H1 (cell line): ENCODE measurements around the gene PCDHA10. TPM values are rescaled to one million over a fixed set of nuclear protein-coding genes. Genes with fewer than 3 reads are reported as not detected.

Experiments
- CTCF ChIA-PET: fragments of 300-600 bp; sonication (Branson Sonifier 250); formaldehyde crosslinking; loops from one replicate; lab custom pipeline; 2021; ENCODE audit not compliant: partially characterized antibody; lab: Charles Lee
- POLR2A ChIA-PET: fragments of 300-600 bp; sonication (Branson Sonifier 250); formaldehyde crosslinking; loops from one replicate; lab custom pipeline; 2021; ENCODE audit warnings: inconsistent platforms; ENCODE audit not compliant: partially characterized antibody; lab: Charles Lee
- DNase-seq, 2 experiments: peaks; one replicate each; pipeline versions ENCODE4 v3.0.0 to v3.0.0-alpha.2; 2010 to 2022; ENCODE audit warnings: low spot score in 2 of 2, low read depth in 1 of 2, mixed read lengths in 1 of 2
- FAIRE-seq: peaks from 2 replicates; lab custom pipeline; 2011; peaks lifted over from hg19 to GRCh38; lab: Jason Lieb, UNC
- H2AFZ ChIP-seq: 2 replicates; pipeline ENCODE4 v1.8.1; 2012; ENCODE audit warnings: low read length, inconsistent platforms
- H2AK5ac ChIP-seq: 2 replicates; pipeline ENCODE4 v1.6.1; 2013; ENCODE audit warnings: low read depth, low read length
- H2BK120ac ChIP-seq: replicated peaks from 2 replicates; pipeline ENCODE3; 2013; ENCODE audit warnings: low read depth, low read length, inconsistent platforms
- H2BK12ac ChIP-seq: 2 replicates; pipeline ENCODE4 v1.6.1; 2013; ENCODE audit warnings: low read depth, low read length
- H2BK15ac ChIP-seq: 2 replicates; pipeline ENCODE4 v1.6.1; 2013; ENCODE audit warnings: low read length
- H2BK20ac ChIP-seq: 2 replicates; pipeline ENCODE4 v1.6.1; 2013; ENCODE audit warnings: low read length
- H2BK5ac ChIP-seq: 2 replicates; pipeline ENCODE4 v1.6.1; 2013; ENCODE audit warnings: low read depth, low read length
- H3K14ac ChIP-seq: 2 replicates; pipeline ENCODE4 v1.6.1; 2013; ENCODE audit warnings: inconsistent platforms; ENCODE audit not compliant: insufficient read length
- H3K18ac ChIP-seq: 2 replicates; pipeline ENCODE4 v1.6.1; 2013; ENCODE audit warnings: low read length; ENCODE audit errors: extremely low read depth
- H3K23ac ChIP-seq: 2 replicates; pipeline ENCODE4 v1.6.1; 2013; ENCODE audit warnings: inconsistent platforms; ENCODE audit not compliant: insufficient read length
- H3K23me2 ChIP-seq: 2 replicates; pipeline ENCODE4 v1.6.1; 2013; ENCODE audit warnings: low read depth, low read length
- H3K27ac ChIP-seq: 2 replicates; pipeline ENCODE4 v1.6.1; 2011; ENCODE audit warnings: low read depth, low read length, inconsistent platforms
- H3K27me3 ChIP-seq, 4 experiments: replicated peaks in 1 of 4; 1 replicate in 1 of 4; 2 replicates in 3 of 4; pipeline versions ENCODE4 v1.6.1 to v1.8.1; 2011 to 2013; ENCODE audit warnings: low read length in 3 of 4, mild to moderate bottlenecking in 3 of 4, inconsistent platforms in 2 of 4, mixed read lengths in 2 of 4, moderate library complexity in 1 of 4; ENCODE audit not compliant: control insufficient read depth in 3 of 4, insufficient read depth in 3 of 4; ENCODE audit errors: extremely low read depth in 1 of 4
- H3K36me3 ChIP-seq, 4 experiments: 2 replicates each; pipeline versions ENCODE4 v1.6.1 to v1.8.1; 2011 to 2013; ENCODE audit warnings: mild to moderate bottlenecking in 4 of 4, low read length in 3 of 4, moderate library complexity in 2 of 4, control low read depth in 1 of 4, inconsistent platforms in 1 of 4; ENCODE audit not compliant: insufficient read depth in 4 of 4, control insufficient read depth in 2 of 4
- H3K4ac ChIP-seq: replicated peaks from 2 replicates; pipeline ENCODE3; 2013; ENCODE audit warnings: low read length, low read depth, mixed read lengths, inconsistent platforms; ENCODE audit not compliant: insufficient read length
- H3K4me1 ChIP-seq, 4 experiments: replicated peaks in 1 of 4; 1 replicate in 1 of 4; 2 replicates in 3 of 4; pipeline versions ENCODE4 v1.6.1 to v1.8.1; 2011 to 2013; ENCODE audit warnings: low read length in 3 of 4, inconsistent platforms in 2 of 4, mixed read lengths in 1 of 4; ENCODE audit not compliant: insufficient read depth in 4 of 4, control insufficient read depth in 3 of 4
- H3K4me2 ChIP-seq, 2 experiments: 2 replicates each; pipeline versions ENCODE4 v1.6.1 to v1.8.1; 2011 to 2013; ENCODE audit warnings: low read depth in 2 of 2, low read length in 2 of 2, control low read depth in 1 of 2, inconsistent platforms in 1 of 2, mild to moderate bottlenecking in 1 of 2; ENCODE audit not compliant: insufficient read depth in 1 of 2
- H3K4me3 ChIP-seq, 4 experiments: fragments of 200-600, 300-600 bp in 1 of 4; sonication (generic), shearing (Covaris generic), sonication (Bioruptor Twin) in 1 of 4; 2 replicates each; pipeline versions ENCODE4 v1.5.1 to v1.8.1; 2011 to 2016; ENCODE audit warnings: low read length in 4 of 4, low read depth in 3 of 4, control low read depth in 2 of 4, inconsistent platforms in 2 of 4, mild to moderate bottlenecking in 2 of 4, mixed read lengths in 1 of 4, moderate library complexity in 1 of 4; ENCODE audit not compliant: insufficient read depth in 2 of 4; ENCODE audit errors: extremely low read depth in 1 of 4
- H3K56ac ChIP-seq: replicated peaks from 2 replicates; pipeline ENCODE3; 2013; ENCODE audit warnings: low read depth, mild to moderate bottlenecking, mixed read lengths, low read length, inconsistent platforms; ENCODE audit not compliant: insufficient read length
- H3K79me1 ChIP-seq: 2 replicates; pipeline ENCODE4 v1.6.1; 2013; ENCODE audit warnings: low read depth, low read length, control low read depth
- H3K79me2 ChIP-seq, 2 experiments: 2 replicates each; pipeline versions ENCODE4 v1.6.1 to v1.8.1; 2012 to 2013; ENCODE audit warnings: low read length in 2 of 2, mild to moderate bottlenecking in 2 of 2, inconsistent platforms in 1 of 2; ENCODE audit not compliant: insufficient read depth in 2 of 2, control insufficient read depth in 1 of 2
- H3K9ac ChIP-seq, 4 experiments: replicated peaks in 1 of 4; 1 replicate in 1 of 4; 2 replicates in 3 of 4; pipeline versions ENCODE4 v1.6.1 to v1.8.1; 2011 to 2013; ENCODE audit warnings: low read depth in 3 of 4, low read length in 3 of 4, control low read depth in 2 of 4, mild to moderate bottlenecking in 2 of 4, moderate library complexity in 2 of 4, inconsistent platforms in 1 of 4; ENCODE audit errors: extremely low read depth in 1 of 4
- H3K9me3 ChIP-seq, 2 experiments: 2 replicates each; pipeline versions ENCODE4 v1.6.1 to v1.8.1; 2012 to 2013; ENCODE audit warnings: mild to moderate bottlenecking in 2 of 2, moderate library complexity in 2 of 2, control low read depth in 1 of 2, inconsistent platforms in 1 of 2, low read depth in 1 of 2, low read length in 1 of 2, mixed read lengths in 1 of 2; ENCODE audit not compliant: insufficient read depth in 2 of 2
- H4K20me1 ChIP-seq, 2 experiments: replicated peaks in 1 of 2; 2 replicates each; pipeline versions ENCODE3 to v1.8.1; 2011 to 2013; ENCODE audit warnings: inconsistent platforms in 2 of 2, low read length in 2 of 2, mild to moderate bottlenecking in 1 of 2; ENCODE audit not compliant: insufficient read depth in 2 of 2, control insufficient read depth in 1 of 2
- H4K5ac ChIP-seq: 2 replicates; pipeline ENCODE4 v1.6.1; 2013; ENCODE audit warnings: low read length, low read depth, mixed read lengths, inconsistent platforms; ENCODE audit not compliant: insufficient read length
- H4K8ac ChIP-seq: 2 replicates; pipeline ENCODE4 v1.8.0; 2013; ENCODE audit warnings: mild to moderate bottlenecking, moderate library complexity, low read length, inconsistent platforms; ENCODE audit not compliant: insufficient read depth; ENCODE audit errors: extremely low read depth
- H4K91ac ChIP-seq: replicated peaks from 2 replicates; pipeline ENCODE3; 2013; ENCODE audit warnings: low read length, mixed read lengths, inconsistent platforms; ENCODE audit not compliant: insufficient read length
- ASH2L ChIP-seq: fragments of 200-600, 300-600 bp; sonication (generic); IDR thresholded peaks from one replicate; pipeline ENCODE4 v1.7.1; 2017; ENCODE audit warnings: low read length
- CEBPB ChIP-seq: IDR thresholded peaks from 2 replicates; pipeline ENCODE4 v1.6.1; 2012; ENCODE audit warnings: low read depth, low read length
- CTCF ChIP-seq, 3 experiments: IDR thresholded peaks; 1 replicate in 2 of 3; 2 replicates in 1 of 3; pipeline versions ENCODE4 v1.5.1 to v1.6.1; 2011; ENCODE audit warnings: low read length in 3 of 3, mild to moderate bottlenecking in 3 of 3, inconsistent platforms in 2 of 3, low read depth in 1 of 3, moderate library complexity in 1 of 3; ENCODE audit not compliant: insufficient read depth in 1 of 3; ENCODE audit errors: control extremely low read depth in 1 of 3
- GTF2F1 ChIP-seq: IDR thresholded peaks from 2 replicates; pipeline ENCODE4 v1.6.1; 2012; ENCODE audit warnings: low read depth, low read length, improper control_type of control experiment, borderline replicate concordance
- HDAC2 ChIP-seq, 2 experiments: fragments of 300-600 bp in 1 of 2; sonication (generic) in 1 of 2; IDR thresholded peaks; 2 replicates each; pipeline ENCODE4 v1.6.1; 2011 to 2012; ENCODE audit warnings: low read depth in 2 of 2, low read length in 2 of 2, mild to moderate bottlenecking in 2 of 2, moderate library complexity in 2 of 2, borderline replicate concordance in 1 of 2, inconsistent platforms in 1 of 2
- HDAC6 ChIP-seq: IDR thresholded peaks from one replicate; pipeline ENCODE4 v1.7.1; 2012; ENCODE audit warnings: low read depth, mild to moderate bottlenecking, inconsistent platforms, low read length, moderate library complexity
- MAX ChIP-seq: IDR thresholded peaks from 2 replicates; pipeline ENCODE4 v1.6.1; 2012; ENCODE audit warnings: inconsistent platforms
- POU5F1 ChIP-seq: IDR thresholded peaks from 2 replicates; pipeline ENCODE4 v1.6.1; 2011; ENCODE audit warnings: low read depth, mild to moderate bottlenecking, low read length, moderate library complexity
- SIX5 ChIP-seq: IDR thresholded peaks from 2 replicates; pipeline ENCODE4 v1.6.1; 2011; ENCODE audit warnings: mild to moderate bottlenecking, low read depth, low read length
- SP4 ChIP-seq: IDR thresholded peaks from 2 replicates; pipeline ENCODE4 v1.6.1; 2012; ENCODE audit warnings: low read length, inconsistent platforms
- TEAD4 ChIP-seq: IDR thresholded peaks from 2 replicates; pipeline ENCODE4 v1.6.1; 2012; ENCODE audit warnings: low read depth, low read length, inconsistent platforms, mixed read lengths
- WGBS, 2 experiments: shearing (Covaris generic) in 1 of 2; methylation state at CpG; one replicate each; pipeline versions ENCODE4 v1.1.6 to v1.1.7; 2013 to 2015; ENCODE audit warnings: low lambda C conversion rate in 2 of 2, mixed read lengths in 2 of 2, inconsistent platforms in 1 of 2, low coverage in 1 of 2, missing lambda C conversion rate in 1 of 2; ENCODE audit not compliant: insufficient replicate concordance in 2 of 2, insufficient coverage in 1 of 2, insufficient read length in 1 of 2; ENCODE audit errors: extremely low coverage in 1 of 2, missing lambda C conversion rate in 1 of 2; 5-methylcytosine and 5-hydroxymethylcytosine counted together
- polyA plus RNA-seq, 7 experiments: library from polyadenylated mRNA; depleted of rRNA in 3 of 7; stranded (reverse) in 5 of 7; unstranded in 2 of 7; fragments of >200 nt in 5 of 7; fragments of 200-250 nt in 2 of 7; gene quantifications; 1 replicate in 5 of 7; 2 replicates in 1 of 7; 4 replicates in 1 of 7; pipeline versions ENCODE4 v1.2.1 to v1.2.3, GENCODE V29; 2011 to 2013; ENCODE audit warnings: missing spikeins in 2 of 7, mixed read lengths in 2 of 7
- total RNA-seq: library from RNA; stranded (reverse); fragmentation: NEBNext Ultra II Directional; extraction: Animal tissue kit (Norgen Biotek cat#: 25700); gene quantifications from 2 replicates; pipeline ENCODE4 v1.2.1, GENCODE V29; 2021

PCDHA10 gene
- total and polyA plus RNA-seq, 2 of the 8 experiments (the other 6 are each of a cell fraction or from before 2014, with no cell fraction given): 2.8 to 5.4 TPM

GRCh38 chr5:140869555-140869886 is 13.8 kb downstream of the PCDHA10 start:
- H3K18ac ChIP-seq: no peak overlapping the region
- H4K8ac ChIP-seq: no peak overlapping the region
- H3K9me3 ChIP-seq: peaks cover 0 to 13% of the 10 kb centered on the region in 2 experiments; a peak in 1 of 4 replicates
- peaks cover 0 to 19% of the 10 kb centered on the region in 2 experiments; a peak in 2 of 4 replicates for H3K79me2 ChIP-seq
- no peak overlapping the region for H3K9ac ChIP-seq
- H4K20me1 ChIP-seq: no peaks in the 10 kb centered on the region
- H4K5ac ChIP-seq: no peak overlapping the region
- H3K4ac ChIP-seq: no peak overlapping the region
- no peak overlapping the region for H2BK20ac ChIP-seq
- peak overlapping the region; percentile 37 to 47; a peak in 3 of 4 replicates for H3K4me2 ChIP-seq
- H4K91ac ChIP-seq: no peak overlapping the region
- WGBS, 2 experiments: 88% methylated on average over 5 of the region's 5 CpGs; no CpG with 5 or more reads in 1 of the 2 experiments
- FAIRE-seq: no peak
- H2BK12ac ChIP-seq: no peak overlapping the region
- peak overlapping the region; percentile 54 to 66 (median 58); a peak in 6 of 8 replicates for H3K4me3 ChIP-seq
- no peak overlapping the region for H3K14ac ChIP-seq
- CTCF ChIA-PET: interaction anchor here (0.6 to 9.3 kb wide), 50 partner anchors 8 to 286 kb away, joined by 3 to 141 read pairs (median 5); partner anchors contain the start of genes PCDHA1, PCDHA10, PCDHA13 and PCDHA4
- no peak overlapping the region for H3K23ac ChIP-seq
- no peak overlapping the region for H2BK120ac ChIP-seq
- no peaks in the 10 kb centered on the region; a peak in 2 of 7 replicates for H3K4me1 ChIP-seq
- no peaks in the 10 kb centered on the region for H3K23me2 ChIP-seq
- no peak overlapping the region for H3K27ac ChIP-seq
- no peak overlapping the region for H2BK5ac ChIP-seq
- no peak overlapping the region for H2BK15ac ChIP-seq
- H2AK5ac ChIP-seq: no peak overlapping the region
- peaks cover 0 to 15% (median 0%) of the 10 kb centered on the region in 4 experiments; a peak in 3 of 8 replicates for H3K36me3 ChIP-seq
- H3K79me1 ChIP-seq: no peaks in the 10 kb centered on the region
- POLR2A ChIA-PET: interaction anchor here (0.6 to 2.4 kb wide), 13 partner anchors 9 to 225 kb away, joined by 3 to 14 read pairs (median 6); partner anchors contain the start of genes PCDHA10, PCDHA6, PCDHB1 and PCDHB2
- H3K56ac ChIP-seq: no peak overlapping the region
- no peak for DNase-seq
- no peak overlapping the region for H2AFZ ChIP-seq
- no peaks in the 10 kb centered on the region for H3K27me3 ChIP-seq
- no peak for TF ChIP-seq SP4
- TF ChIP-seq CTCF (IDR thresholded peaks at IDR 0.05; ENCODE audit: control extremely low read depth in 1 of 3, insufficient read depth in 1 of 3, low read depth in 1 of 3, low read length in 3 of 3): peak in 1 of 3 experiments; percentile 78; a peak in 1 of 4 replicates
- no peak for TF ChIP-seq ASH2L
- TF ChIP-seq GTF2F1: no peak
- no peak for TF ChIP-seq POU5F1
- TF ChIP-seq HDAC6: no peak
- TF ChIP-seq CEBPB: peak; percentile 90; the same call in 1 of the 2 replicates
- TF ChIP-seq MAX: no peak
- TF ChIP-seq SIX5: no peak
- no peak for TF ChIP-seq HDAC2 (IDR thresholded peaks at IDR 0.05; ENCODE audit: borderline replicate concordance in 1 of 2, low read depth in 2 of 2, low read length in 2 of 2)
- no peak for TF ChIP-seq TEAD4
